IMR-90 (cell line): ENCODE results near the gene PNMA6E. TPM values are rescaled to one million over a fixed set of nuclear protein-coding genes. Genes with fewer than 3 reads are reported as not detected.

ENCODE experiments used
- ATAC-seq: fragments of 200-7000 bp; cut with Tn5 transposase; 2 replicates; pipeline ENCODE4 v1.9.1; 2020; ENCODE audit warnings: low read depth, mild to moderate bottlenecking, moderate library complexity
- BruUV-seq: library from RNA; stranded (reverse); fragments of 400-500 nt; replicated peaks from 2 replicates; lab custom pipeline; 2021; lab: Mats Ljungman, UMichigan
- CTCF ChIA-PET: fragments of 300-600 bp; formaldehyde crosslinking; extraction: SDS; loops from one replicate; lab custom pipeline; 2021; ENCODE audit warnings: antibody characterized with exemption; lab: Yijun Ruan, JAX
- POLR2A ChIA-PET: fragments of 300-600 bp; sonication (Branson Sonifier 250); formaldehyde crosslinking; loops from one replicate; lab custom pipeline; 2022; ENCODE audit warnings: antibody characterized with exemption; ENCODE audit not compliant: unreplicated experiment; lab: Charles Lee
- DNase-seq: peaks from one replicate; pipeline ENCODE4 v3.0.0; 2013
- H2AFZ ChIP-seq: replicated peaks from 2 replicates; pipeline ENCODE3; 2013; ENCODE audit warnings: low read length, mild to moderate bottlenecking; ENCODE audit not compliant: poor library complexity
- H2AK5ac ChIP-seq: 2 replicates; pipeline ENCODE4 v1.6.1; 2013; ENCODE audit warnings: low read depth, low read length, inconsistent platforms
- H2AK9ac ChIP-seq: replicated peaks from 2 replicates; pipeline ENCODE3; 2013; ENCODE audit warnings: mild to moderate bottlenecking, low read depth, low read length, moderate library complexity; ENCODE audit not compliant: poor library complexity
- H2BK120ac ChIP-seq: 2 replicates; pipeline ENCODE4 v1.6.1; 2013; ENCODE audit warnings: low read depth, low read length, inconsistent platforms
- H2BK15ac ChIP-seq: 3 replicates; pipeline ENCODE4 v1.6.1; 2013; ENCODE audit warnings: low read depth, low read length, inconsistent platforms
- H2BK20ac ChIP-seq: 2 replicates; pipeline ENCODE4 v1.6.1; 2013; ENCODE audit warnings: low read depth, mild to moderate bottlenecking, inconsistent platforms, low read length, moderate library complexity
- H2BK5ac ChIP-seq: 2 replicates; pipeline ENCODE4 v1.6.1; 2013; ENCODE audit warnings: mild to moderate bottlenecking, low read depth, low read length, inconsistent platforms; ENCODE audit not compliant: poor library complexity, severe bottlenecking
- H3K14ac ChIP-seq: replicated peaks from 2 replicates; pipeline ENCODE4 v1.6.1; 2013; ENCODE audit warnings: low read depth, low read length, inconsistent platforms
- H3K18ac ChIP-seq: 2 replicates; pipeline ENCODE4 v1.6.1; 2013; ENCODE audit warnings: low read depth, low read length, control low read depth
- H3K23ac ChIP-seq: 2 replicates; pipeline ENCODE4 v1.6.1; 2013; ENCODE audit warnings: low read depth, low read length, inconsistent platforms
- H3K27ac ChIP-seq: 2 replicates; pipeline ENCODE4 v1.5.1; 2013; ENCODE audit warnings: mild to moderate bottlenecking, control low read depth, low read length; ENCODE audit not compliant: insufficient read depth
- H3K27me3 ChIP-seq: 2 replicates; pipeline ENCODE4 v1.6.1; 2013; ENCODE audit warnings: low read length; ENCODE audit not compliant: control insufficient read depth, insufficient read depth
- H3K36me3 ChIP-seq: 2 replicates; pipeline ENCODE4 v1.6.1; 2013; ENCODE audit warnings: low read length, mixed read lengths; ENCODE audit not compliant: control insufficient read depth, insufficient read depth
- H3K4ac ChIP-seq: 2 replicates; pipeline ENCODE4 v1.6.1; 2013; ENCODE audit warnings: low read depth, low read length, inconsistent platforms
- H3K4me1 ChIP-seq: 2 replicates; pipeline ENCODE4 v1.6.1; 2013; ENCODE audit warnings: low read length, mixed read lengths; ENCODE audit not compliant: control insufficient read depth, insufficient read depth
- H3K4me2 ChIP-seq: 2 replicates; pipeline ENCODE4 v1.6.1; 2013; ENCODE audit warnings: low read depth, mild to moderate bottlenecking, control low read depth, low read length, moderate library complexity
- H3K4me3 ChIP-seq: 2 replicates; pipeline ENCODE4 v1.5.1; 2013; ENCODE audit warnings: low read depth, mild to moderate bottlenecking, control low read depth, low read length, moderate library complexity; ENCODE audit not compliant: insufficient read depth
- H3K56ac ChIP-seq: 2 replicates; pipeline ENCODE4 v1.6.1; 2013; ENCODE audit warnings: low read length, inconsistent platforms; ENCODE audit not compliant: insufficient read depth; ENCODE audit errors: extremely low read depth
- H3K79me1 ChIP-seq, 2 experiments: 2 replicates each; pipeline ENCODE4 v1.6.1; 2013; ENCODE audit warnings: low read length in 2 of 2, inconsistent platforms in 1 of 2, low read depth in 1 of 2
- H3K9ac ChIP-seq: 2 replicates; pipeline ENCODE4 v1.6.1; 2013; ENCODE audit warnings: low read depth, low read length, control low read depth
- H3K9me1 ChIP-seq: 2 replicates; pipeline ENCODE4 v1.6.1; 2013; ENCODE audit warnings: low read length, inconsistent platforms; ENCODE audit not compliant: insufficient read depth
- H3K9me3 ChIP-seq: 2 replicates; pipeline ENCODE4 v1.6.1; 2013; ENCODE audit warnings: low read length; ENCODE audit not compliant: control insufficient read depth, insufficient read depth
- H4K20me1 ChIP-seq: 2 replicates; pipeline ENCODE4 v1.6.1; 2013; ENCODE audit warnings: low read length, inconsistent platforms; ENCODE audit not compliant: insufficient read depth
- H4K5ac ChIP-seq: 2 replicates; pipeline ENCODE4 v1.6.1; 2013; ENCODE audit warnings: mild to moderate bottlenecking, low read depth, low read length, control low read depth
- H4K8ac ChIP-seq, 2 experiments: 2 replicates each; pipeline ENCODE4 v1.6.1; 2013; ENCODE audit warnings: low read depth in 2 of 2, low read length in 2 of 2, control low read depth in 1 of 2, inconsistent platforms in 1 of 2
- H4K91ac ChIP-seq: 2 replicates; pipeline ENCODE4 v1.6.1; 2013; ENCODE audit warnings: low read depth, low read length, inconsistent platforms; ENCODE audit not compliant: insufficient read depth
- ELK1 ChIP-seq: fragments of 150-350 bp; IDR thresholded peaks from 2 replicates; pipeline ENCODE4 v1.6.1; 2016; ENCODE audit warnings: low read depth, mild to moderate bottlenecking, low read length, moderate library complexity, borderline replicate concordance
- POLR2A ChIP-seq: IDR thresholded peaks from 2 replicates; pipeline ENCODE4 v1.6.1; 2012; ENCODE audit warnings: mild to moderate bottlenecking, low read depth, low read length
- WGBS, 2 experiments: methylation state at CpG; one replicate each; pipeline versions ENCODE4 v1.1.5 to v1.1.7; 2013; ENCODE audit warnings: missing lambda C conversion rate in 2 of 2; ENCODE audit not compliant: insufficient read length in 1 of 2; ENCODE audit errors: extremely low coverage in 2 of 2; 5-methylcytosine and 5-hydroxymethylcytosine counted together
- dilution Hi-C: fragments of 300-500 bp; cut with HindIII; formaldehyde crosslinking; loops from one replicate; pipeline ENCODE4 v1.14.3; 2018; ENCODE audit warnings: low sequenced_read_pairs; ENCODE audit not compliant: unreplicated experiment
- in situ Hi-C: fragments of 300-500 bp; cut with MboI; formaldehyde crosslinking; loops from 3 replicates; pipeline ENCODE4 v1.14.3; 2019; ENCODE audit warnings: low sequenced_read_pairs, inconsistent platforms, mixed read lengths
- intact Hi-C: fragments of 100-400 bp; cut with micrococcal nuclease; formaldehyde crosslinking; loops from 2 replicates; pipeline ENCODE4 v1.10.0; 2022
- polyA plus RNA-seq, 3 experiments: library from polyadenylated mRNA; depleted of rRNA; stranded (reverse); fragments of >200 nt; gene quantifications; 2 replicates each; pipeline ENCODE4 v1.2.3, GENCODE V29; 2012; ENCODE audit warnings: low replicate concordance in 1 of 3
- total RNA-seq: library from RNA; depleted of rRNA; stranded (reverse); fragments of >200 nt; gene quantifications from 2 replicates; pipeline ENCODE4 v1.2.3, GENCODE V29; 2012

The PNMA6E gene
- total and polyA plus RNA-seq, 2 of the 4 experiments (the other 2 are of a cell fraction), result not detected

GRCh38 chrX:153433161-153433680 is 32.1 kb upstream of the PNMA6E start:
- WGBS, 2 experiments, result 59% methylated on average over 2 of the region's 12 CpGs; no CpG with 5 or more reads in 1 of the 2 experiments
- Histone ChIP-seq H2BK120ac (no peak overlapping the region), H2BK15ac (no peak overlapping the region), H3K23ac (no peak overlapping the region), H3K4me2 (no peak overlapping the region), H3K79me1 (no peaks in the 10 kb centered on the region), H4K91ac (no peak overlapping the region), H4K5ac (no peak overlapping the region), H2BK5ac (no peak overlapping the region), H2AK5ac (no peak overlapping the region), H4K20me1 (no peaks in the 10 kb centered on the region), H3K27me3 (peaks cover 7% of the 10 kb centered on the region; the same call in 1 of the 2 replicates), H4K8ac (no peak overlapping the region), H2AFZ (no peak overlapping the region), H3K4ac (no peak overlapping the region), H3K9me1 (no peaks in the 10 kb centered on the region), H3K27ac (no peak overlapping the region), H3K4me3 (no peak overlapping the region), H2BK20ac (no peak overlapping the region), H3K9ac (no peak overlapping the region), H3K14ac (no peak overlapping the region), H2AK9ac (no peak overlapping the region), H3K4me1 (no peaks in the 10 kb centered on the region), H3K36me3 (no peaks in the 10 kb centered on the region), H3K9me3 (peaks cover 12% of the 10 kb centered on the region), H3K18ac (no peak overlapping the region), H3K56ac (no peak overlapping the region)
- no peak for TF ChIP-seq POLR2A
- no peak for TF ChIP-seq ELK1
- intact Hi-C loops (no loop called here), dilution Hi-C loops (no loop called here), in situ Hi-C loops (no loop called here)
- DNase-seq (no peak), ATAC-seq (no peak)
- POLR2A ChIA-PET, result no interaction called here
- no TSS peak for BruUV-seq
- CTCF ChIA-PET, result no interaction called here
